A549 (cell line): Measurements from ENCODE around the gene PCDHGA12.

Experiments used
- CBX8 ChIP-seq: fragments of 200-600 bp; sonication (generic); IDR thresholded peaks from 2 replicates; pipeline ENCODE4 v1.6.1; 2016
- CEBPB ChIP-seq, 2 experiments: fragments of >200 bp in 1 of 2; sonication (Bioruptor Twin) in 1 of 2; formaldehyde crosslinking in 1 of 2; IDR thresholded peaks; 2 replicates each; pipeline ENCODE4 v1.6.1; 2012 to 2016
- CHD2 ChIP-seq: fragments of 150-350 bp; IDR thresholded peaks from 2 replicates; pipeline ENCODE4 v1.6.1; 2014; ENCODE audit warnings: low read length; ENCODE audit not compliant: partially characterized antibody
- CTCF ChIP-seq: fragments of >200 bp; sonication (Bioruptor Twin); formaldehyde crosslinking; IDR thresholded peaks from 3 replicates; pipeline ENCODE4 v1.5.1; 2016
- HDAC2 ChIP-seq: fragments of 200-600 bp; sonication (generic); IDR thresholded peaks from 2 replicates; pipeline ENCODE4 v1.6.1; 2016
- HMGXB4 ChIP-seq: fragments of 250-450 bp; sonication (Bioruptor Pico); IDR thresholded peaks from 2 replicates; pipeline ENCODE4 v1.5.0; 2021; ENCODE audit warnings: mild to moderate bottlenecking, moderate library complexity, borderline replicate concordance
- JUNB ChIP-seq: fragments of >200 bp; sonication (Bioruptor Twin); formaldehyde crosslinking; IDR thresholded peaks from 2 replicates; pipeline ENCODE4 v1.6.1; 2016
- MAX ChIP-seq: IDR thresholded peaks from 2 replicates; pipeline ENCODE4 v1.6.1; 2012
- POLR2A ChIP-seq: IDR thresholded peaks from 2 replicates; pipeline ENCODE4 v1.6.1; 2012; ENCODE audit warnings: mild to moderate bottlenecking, low read length
- RNF2 ChIP-seq: fragments of 200-600 bp; sonication (generic); IDR thresholded peaks from 2 replicates; pipeline ENCODE4 v1.6.1; 2016; ENCODE audit warnings: low read depth, mild to moderate bottlenecking, antibody characterized with exemption, moderate library complexity, borderline replicate concordance
- SREBF2 ChIP-seq: fragments of 450-650 bp; IDR thresholded peaks from 2 replicates; pipeline ENCODE4 v1.6.1; 2014; ENCODE audit warnings: mild to moderate bottlenecking, moderate library complexity
- ZFP36 ChIP-seq: fragments of 450-650 bp; IDR thresholded peaks from 2 replicates; pipeline ENCODE4 v1.6.1; 2014; ENCODE audit warnings: borderline replicate concordance; ENCODE audit not compliant: partially characterized antibody
- TF ChIP-seq, protein P1 (sequence below): fragments of 200-600 bp; sonication (generic); IDR thresholded peaks from 2 replicates; pipeline ENCODE4 v1.6.1; 2016; ENCODE audit warnings: antibody characterized with exemption, mild to moderate bottlenecking, moderate library complexity

DNA sequence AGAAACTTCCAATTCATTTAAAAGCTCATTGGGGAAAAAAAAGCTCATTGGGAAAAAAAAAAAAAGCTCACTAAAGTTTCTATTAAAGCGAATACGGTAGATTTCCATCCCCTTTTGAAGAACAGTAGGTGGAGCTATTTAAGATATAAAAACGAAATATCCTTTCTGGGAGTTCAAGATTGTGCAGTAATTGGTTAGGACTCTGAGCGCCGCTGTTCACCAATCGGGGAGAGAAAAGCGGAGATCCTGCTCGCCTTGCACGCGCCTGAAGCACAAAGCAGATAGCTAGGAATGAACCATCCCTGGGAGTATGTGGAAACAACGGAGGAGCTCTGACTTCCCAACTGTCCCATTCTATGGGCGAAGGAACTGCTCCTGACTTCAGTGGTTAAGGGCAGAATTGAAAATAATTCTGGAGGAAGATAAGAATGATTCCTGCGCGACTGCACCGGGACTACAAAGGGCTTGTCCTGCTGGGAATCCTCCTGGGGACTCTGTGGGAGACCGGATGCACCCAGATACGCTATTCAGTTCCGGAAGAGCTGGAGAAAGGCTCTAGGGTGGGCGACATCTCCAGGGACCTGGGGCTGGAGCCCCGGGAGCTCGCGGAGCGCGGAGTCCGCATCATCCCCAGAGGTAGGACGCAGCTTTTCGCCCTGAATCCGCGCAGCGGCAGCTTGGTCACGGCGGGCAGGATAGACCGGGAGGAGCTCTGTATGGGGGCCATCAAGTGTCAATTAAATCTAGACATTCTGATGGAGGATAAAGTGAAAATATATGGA, at the start of gene PCDHGA12:
- TF ChIP-seq SREBF2 (no peak), CTCF (no peak), JUNB (no peak), CEBPB (IDR thresholded peaks at IDR 0.05) (no peak), POLR2A (no peak), CBX8 (no peak), MAX (no peak), ZFP36 (no peak), HMGXB4 (CRISPR knock-in tag) (no peak), RNF2 (no peak), CHD2 (no peak), HDAC2 (no peak)
- TF ChIP-seq, protein P1, sequence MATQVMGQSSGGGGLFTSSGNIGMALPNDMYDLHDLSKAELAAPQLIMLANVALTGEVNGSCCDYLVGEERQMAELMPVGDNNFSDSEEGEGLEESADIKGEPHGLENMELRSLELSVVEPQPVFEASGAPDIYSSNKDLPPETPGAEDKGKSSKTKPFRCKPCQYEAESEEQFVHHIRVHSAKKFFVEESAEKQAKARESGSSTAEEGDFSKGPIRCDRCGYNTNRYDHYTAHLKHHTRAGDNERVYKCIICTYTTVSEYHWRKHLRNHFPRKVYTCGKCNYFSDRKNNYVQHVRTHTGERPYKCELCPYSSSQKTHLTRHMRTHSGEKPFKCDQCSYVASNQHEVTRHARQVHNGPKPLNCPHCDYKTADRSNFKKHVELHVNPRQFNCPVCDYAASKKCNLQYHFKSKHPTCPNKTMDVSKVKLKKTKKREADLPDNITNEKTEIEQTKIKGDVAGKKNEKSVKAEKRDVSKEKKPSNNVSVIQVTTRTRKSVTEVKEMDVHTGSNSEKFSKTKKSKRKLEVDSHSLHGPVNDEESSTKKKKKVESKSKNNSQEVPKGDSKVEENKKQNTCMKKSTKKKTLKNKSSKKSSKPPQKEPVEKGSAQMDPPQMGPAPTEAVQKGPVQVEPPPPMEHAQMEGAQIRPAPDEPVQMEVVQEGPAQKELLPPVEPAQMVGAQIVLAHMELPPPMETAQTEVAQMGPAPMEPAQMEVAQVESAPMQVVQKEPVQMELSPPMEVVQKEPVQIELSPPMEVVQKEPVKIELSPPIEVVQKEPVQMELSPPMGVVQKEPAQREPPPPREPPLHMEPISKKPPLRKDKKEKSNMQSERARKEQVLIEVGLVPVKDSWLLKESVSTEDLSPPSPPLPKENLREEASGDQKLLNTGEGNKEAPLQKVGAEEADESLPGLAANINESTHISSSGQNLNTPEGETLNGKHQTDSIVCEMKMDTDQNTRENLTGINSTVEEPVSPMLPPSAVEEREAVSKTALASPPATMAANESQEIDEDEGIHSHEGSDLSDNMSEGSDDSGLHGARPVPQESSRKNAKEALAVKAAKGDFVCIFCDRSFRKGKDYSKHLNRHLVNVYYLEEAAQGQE, result no peak
